ENCODE data around the gene TMEM38B. TPM values are rescaled to one million over a fixed set of nuclear protein-coding genes. Genes with fewer than 3 reads are reported as not detected.

Gene TMEM38B
- 10 to 100 TPM in 2 of 4 donors, 1 to 10 TPM in 2; 7.4 to 12.5 (median 9.7) TPM for total RNA-seq

GRCh38 chr9:105694190-105694847 is at the start of gene TMEM38B:
Gene TMEM38B (plus strand): TSS chr9:105694541. CDS start chr9:105694661, 120 bp downstream.
- peaks cover 32% of the 10 kb centered on the region for H3K27me3 ChIP-seq
- H3K27ac ChIP-seq: peak within 1 kb of the TSS; percentile 79
- WGBS: 2% methylated on average over 11 of the region's 65 CpGs
- DNase-seq (ENCODE audit: low spot score in 2 of 2): peak; percentile 77 to 82
- TF ChIP-seq CTCF (IDR thresholded peaks at IDR 0.05): no peak
- no peak for TF ChIP-seq POLR2AphosphoS5 (IDR thresholded peaks at IDR 0.05)
- peak in 1 of 2 donors; percentile 58 for TF ChIP-seq POLR2A (IDR thresholded peaks at IDR 0.05)
- TF ChIP-seq EP300 (IDR thresholded peaks at IDR 0.05): no peak
- peak within 1 kb of the TSS; percentile 94 for H3K4me3 ChIP-seq
- H3K9me3 ChIP-seq: no peaks in the 10 kb centered on the region
- peaks cover 19% of the 10 kb centered on the region for H3K4me1 ChIP-seq
- no peaks in the 10 kb centered on the region for H3K36me3 ChIP-seq

GRCh38 chr9:105646879-105647594 is 47.3 kb upstream of the TMEM38B start:
- DNase-seq (ENCODE audit: low spot score in 2 of 2): no peak
- Histone ChIP-seq H3K4me1 (no peaks in the 10 kb centered on the region), H3K4me3 (no peak overlapping the region), H3K36me3 (no peaks in the 10 kb centered on the region), H3K9me3 (no peaks in the 10 kb centered on the region), H3K27ac (no peak overlapping the region), H3K27me3 (no peaks in the 10 kb centered on the region)
- TF ChIP-seq CTCF (IDR thresholded peaks at IDR 0.05): no peak
- TF ChIP-seq POLR2AphosphoS5 (IDR thresholded peaks at IDR 0.05): no peak
- no peak for TF ChIP-seq POLR2A (IDR thresholded peaks at IDR 0.05)
- no peak for TF ChIP-seq EP300 (IDR thresholded peaks at IDR 0.05)
- WGBS: 92% methylated on average over 7 of the region's 7 CpGs

- Histone ChIP-seq H3K4me3 (no peak overlapping the region), H3K9me3 (no peaks in the 10 kb centered on the region), H3K4me1 (no peaks in the 10 kb centered on the region), H3K36me3 (no peaks in the 10 kb centered on the region), H3K27ac (no peak overlapping the region), H3K27me3 (no peaks in the 10 kb centered on the region)
- no peak for TF ChIP-seq POLR2AphosphoS5 (IDR thresholded peaks at IDR 0.05)
- TF ChIP-seq EP300 (IDR thresholded peaks at IDR 0.05): no peak
- TF ChIP-seq POLR2A (IDR thresholded peaks at IDR 0.05): no peak
- no peak for TF ChIP-seq CTCF (IDR thresholded peaks at IDR 0.05)
- DNase-seq (ENCODE audit: low spot score in 2 of 2): no peak
- WGBS: 87% methylated on average over 12 of the region's 12 CpGs
Measured at GRCh38 chr9:105647595-105648349, 46.6 kb upstream of the TMEM38B start.

GRCh38 chr9:105651806-105652205 is 42.5 kb upstream of the TMEM38B start:
- no peaks in the 10 kb centered on the region for H3K36me3 ChIP-seq
- H3K27ac ChIP-seq: no peak overlapping the region
- H3K9me3 ChIP-seq: no peaks in the 10 kb centered on the region
- TF ChIP-seq POLR2A (IDR thresholded peaks at IDR 0.05): no peak
- TF ChIP-seq CTCF (IDR thresholded peaks at IDR 0.05): no peak
- TF ChIP-seq EP300 (IDR thresholded peaks at IDR 0.05): no peak
- no peak for TF ChIP-seq POLR2AphosphoS5 (IDR thresholded peaks at IDR 0.05)
- 83% methylated on average over 4 of the region's 4 CpGs for WGBS
- H3K4me1 ChIP-seq: peaks cover 11% of the 10 kb centered on the region
- peaks cover 12% of the 10 kb centered on the region for H3K27me3 ChIP-seq
- DNase-seq (ENCODE audit: low spot score in 2 of 2): no peak
- H3K4me3 ChIP-seq: no peak overlapping the region
